CD4-positive, alpha-beta memory T cell (primary cell): ENCODE data around the gene ABCB7. TPM values are rescaled to one million over a fixed set of nuclear protein-coding genes. Genes with fewer than 3 reads are reported as not detected.
"Not testable (repeated sequence)": the region's sequence is repeated elsewhere in the genome, so short reads cannot be mapped to it uniquely, and the experiment has no call there.

Experiments used
- CTCF ChIA-PET: fragments of 350-600 bp; sonication (Branson Sonifier 250); formaldehyde crosslinking; loops from one replicate; lab custom pipeline; 2021; ENCODE audit warnings: inconsistent platforms; ENCODE audit not compliant: partially characterized antibody; lab: Charles Lee
- POLR2A ChIA-PET: fragments of 350-600 bp; sonication (Branson Sonifier 250); formaldehyde crosslinking; loops from one replicate; lab custom pipeline; 2021; ENCODE audit not compliant: partially characterized antibody; lab: Charles Lee
- DNase-seq, 5 donors: peaks; one replicate each; pipeline versions ENCODE4 v3.0.0 to v3.0.0-alpha.2; 2020 to 2022; ENCODE audit warnings: mixed read lengths in 1 of 5
- H3K27ac ChIP-seq: one replicate; pipeline ENCODE4 v1.7.0; 2013; ENCODE audit warnings: low read depth, low read length
- H3K27me3 ChIP-seq: 2 replicates; pipeline ENCODE4 v1.7.0; 2013; ENCODE audit warnings: mild to moderate bottlenecking, low read length, moderate library complexity; ENCODE audit not compliant: insufficient read depth
- H3K36me3 ChIP-seq: 2 replicates; pipeline ENCODE4 v1.7.0; 2013; ENCODE audit warnings: mild to moderate bottlenecking, low read length, moderate library complexity; ENCODE audit not compliant: insufficient read depth
- H3K4me1 ChIP-seq: 2 replicates; pipeline ENCODE4 v1.7.0; 2013; ENCODE audit warnings: mild to moderate bottlenecking, low read length, moderate library complexity; ENCODE audit not compliant: insufficient read depth
- H3K4me3 ChIP-seq, 2 donors: one replicate each; pipeline ENCODE4 v1.7.0; 2013; ENCODE audit warnings: low read length in 2 of 2, mild to moderate bottlenecking in 1 of 2
- H3K9me3 ChIP-seq, 2 donors: one replicate each; pipeline ENCODE4 v1.7.0; 2013; ENCODE audit warnings: low read length in 2 of 2, control low read depth in 1 of 2; ENCODE audit not compliant: control insufficient read depth in 1 of 2
- H3K27ac Mint-ChIP-seq, 7 donors: one replicate each; pipeline ENCODE4 v1.8.0; 2020 to 2021; ENCODE audit warnings: mixed read lengths in 7 of 7, mild to moderate bottlenecking in 6 of 7, inconsistent platforms in 3 of 7, moderate library complexity in 3 of 7
- H3K27me3 Mint-ChIP-seq, 2 donors: one replicate each; pipeline ENCODE4 v1.8.0; 2020 to 2021; ENCODE audit warnings: mixed read lengths in 2 of 2
- H3K36me3 Mint-ChIP-seq, 2 donors: one replicate each; pipeline ENCODE4 v1.8.0; 2020 to 2021; ENCODE audit warnings: mixed read lengths in 2 of 2, inconsistent platforms in 1 of 2, mild to moderate bottlenecking in 1 of 2
- H3K4me1 Mint-ChIP-seq, 4 donors: one replicate each; pipeline ENCODE4 v1.8.0; 2020 to 2021; ENCODE audit warnings: mixed read lengths in 4 of 4, mild to moderate bottlenecking in 1 of 4
- H3K4me3 Mint-ChIP-seq, 8 donors: one replicate each; pipeline ENCODE4 v1.8.0; 2020 to 2021; ENCODE audit warnings: mixed read lengths in 8 of 8, mild to moderate bottlenecking in 7 of 8, moderate library complexity in 6 of 8, inconsistent platforms in 3 of 8
- H3K9me3 Mint-ChIP-seq, 8 donors: one replicate each; pipeline ENCODE4 v1.8.0; 2020 to 2021; ENCODE audit warnings: mixed read lengths in 8 of 8, mild to moderate bottlenecking in 5 of 8, inconsistent platforms in 3 of 8, moderate library complexity in 1 of 8
- intact Hi-C: fragments of 100-400 bp; cut with micrococcal nuclease; formaldehyde crosslinking; loops from one replicate; pipeline ENCODE4 v1.15.1; 2023
- polyA plus RNA-seq, 2 donors: library from polyadenylated mRNA; unstranded; fragments of 300-500 nt; fragmentation: Illumina TruSeq; gene quantifications; one replicate each; pipeline ENCODE4 v1.2.3, GENCODE V29; 2021
- total RNA-seq, 2 experiments: library from RNA; stranded (reverse); gene quantifications; one replicate each; pipeline ENCODE4 v1.2.3, GENCODE V29; 2021

Gene ABCB7
- total and polyA plus RNA-seq, 4 experiments from 2014 or later, result 11.4 to 29.4 (median 22.5) TPM

- intact Hi-C loops, result no loop called here
- ChIA-PET CTCF (no interaction called here), POLR2A (no interaction called here)
- peaks cover 7 to 19% of the 10 kb centered on the region in 2 donors for H3K36me3 Mint-ChIP-seq
- Histone ChIP-seq H3K27ac (no peak overlapping the region), H3K36me3 (no peaks in the 10 kb centered on the region), H3K4me3 (no peak overlapping the region), H3K9me3 (no peaks in the 10 kb centered on the region), H3K4me1 (no peaks in the 10 kb centered on the region), H3K27me3 (no peaks in the 10 kb centered on the region)
- no peak overlapping the region for H3K4me3 Mint-ChIP-seq
- H3K4me1 Mint-ChIP-seq, result no peaks in the 10 kb centered on the region
- DNase-seq, result no peak
- no peaks in the 10 kb centered on the region for H3K9me3 Mint-ChIP-seq
- H3K27me3 Mint-ChIP-seq, result no peaks in the 10 kb centered on the region
- H3K27ac Mint-ChIP-seq, result no peak overlapping the region
These were observed 94.4 kb downstream of the ABCB7 start for GRCh38 chrX:75061701-75062100.

- ChIA-PET POLR2A (no interaction called here), CTCF (no interaction called here)
- DNase-seq, result no peak
- H3K4me3 Mint-ChIP-seq, result no peak overlapping the region
- intact Hi-C loops, result no loop called here
- no peaks in the 10 kb centered on the region for H3K4me1 Mint-ChIP-seq
- no peaks in the 10 kb centered on the region for H3K27me3 ChIP-seq
- no peaks in the 10 kb centered on the region for H3K4me1 ChIP-seq
- no peaks in the 10 kb centered on the region for H3K36me3 ChIP-seq
- H3K36me3 Mint-ChIP-seq, result peaks cover 20 to 29% of the 10 kb centered on the region in 2 donors
- no peaks in the 10 kb centered on the region for H3K9me3 ChIP-seq
- H3K27ac ChIP-seq, result no peak overlapping the region
- no peak overlapping the region for H3K27ac Mint-ChIP-seq
- H3K27me3 Mint-ChIP-seq, result no peaks in the 10 kb centered on the region
- H3K9me3 Mint-ChIP-seq, result peaks cover 0 to 14% (median 3%) of the 10 kb centered on the region in 8 donors
- H3K4me3 ChIP-seq, result no peak overlapping the region
These were observed 105.0 kb downstream of the ABCB7 start for GRCh38 chrX:75051047-75051446.

DNA sequence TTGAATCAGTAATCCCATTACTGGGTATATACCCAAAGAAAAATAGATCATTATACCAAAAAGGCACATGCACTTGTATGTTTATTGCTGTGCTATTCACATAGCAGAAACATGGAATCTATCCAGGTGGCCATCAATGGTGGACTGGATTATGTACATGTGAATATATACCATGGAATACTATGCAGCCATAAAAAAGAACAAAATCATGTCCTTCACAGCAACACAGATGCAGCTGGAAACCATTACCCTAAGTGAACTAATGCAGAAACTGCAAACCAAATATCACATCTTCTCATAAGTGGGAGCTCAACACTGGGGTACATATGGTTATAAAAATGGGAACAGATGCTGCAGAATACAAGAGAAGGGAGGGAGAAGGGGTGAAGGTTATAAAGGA lies 110.7 kb downstream of the ABCB7 start:
- Mint-ChIP-seq H3K27ac (no peak overlapping the region), H3K36me3 (peaks cover 3 to 8% of the 10 kb centered on the region in 2 donors), H3K4me1 (no peaks in the 10 kb centered on the region), H3K27me3 (no peaks in the 10 kb centered on the region), H3K4me3 (no peak overlapping the region), H3K9me3 (peaks cover 0 to 35% (median 14%) of the 10 kb centered on the region in 8 donors)
- no peak overlapping the region for H3K4me3 ChIP-seq
- DNase-seq, result no peak
- H3K27ac ChIP-seq, result no peak overlapping the region
- no peaks in the 10 kb centered on the region for H3K9me3 ChIP-seq
- POLR2A ChIA-PET, result no interaction called here
- H3K36me3 ChIP-seq, result no peaks in the 10 kb centered on the region
- no peaks in the 10 kb centered on the region for H3K4me1 ChIP-seq
- H3K27me3 ChIP-seq, result no peaks in the 10 kb centered on the region
- CTCF ChIA-PET, result no interaction called here
- intact Hi-C loops, result no loop called here

DNA sequence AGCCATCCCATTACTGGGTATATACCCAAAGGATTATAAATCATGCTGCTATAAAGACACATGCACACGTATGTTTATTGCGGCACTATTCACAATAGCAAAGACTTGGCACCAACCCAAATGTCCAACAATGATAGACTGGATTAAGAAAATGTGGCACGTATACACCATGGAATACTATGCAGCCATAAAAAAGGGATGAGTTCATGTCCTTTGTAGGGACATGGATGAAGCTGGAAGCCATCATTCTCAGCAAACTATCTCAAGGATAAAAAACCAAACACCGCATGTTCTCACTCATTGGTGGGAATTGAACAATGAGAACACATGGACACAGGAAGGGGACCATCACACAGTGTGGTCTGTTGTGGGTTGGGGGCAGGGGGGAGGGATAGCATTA lies 111.9 kb downstream of the ABCB7 start:
- H3K27me3 Mint-ChIP-seq, CTCF ChIA-PET, H3K4me3 ChIP-seq, H3K4me1 ChIP-seq, intact Hi-C loops, H3K27ac Mint-ChIP-seq, DNase-seq, H3K4me1 Mint-ChIP-seq, H3K36me3 ChIP-seq, H3K27me3 ChIP-seq, H3K36me3 Mint-ChIP-seq, POLR2A ChIA-PET, H3K9me3 ChIP-seq, H3K4me3 Mint-ChIP-seq, H3K27ac ChIP-seq: not testable (repeated sequence)
- H3K9me3 Mint-ChIP-seq, result peaks cover 0 to 35% (median 14%) of the 10 kb centered on the region in 8 donors

DNA sequence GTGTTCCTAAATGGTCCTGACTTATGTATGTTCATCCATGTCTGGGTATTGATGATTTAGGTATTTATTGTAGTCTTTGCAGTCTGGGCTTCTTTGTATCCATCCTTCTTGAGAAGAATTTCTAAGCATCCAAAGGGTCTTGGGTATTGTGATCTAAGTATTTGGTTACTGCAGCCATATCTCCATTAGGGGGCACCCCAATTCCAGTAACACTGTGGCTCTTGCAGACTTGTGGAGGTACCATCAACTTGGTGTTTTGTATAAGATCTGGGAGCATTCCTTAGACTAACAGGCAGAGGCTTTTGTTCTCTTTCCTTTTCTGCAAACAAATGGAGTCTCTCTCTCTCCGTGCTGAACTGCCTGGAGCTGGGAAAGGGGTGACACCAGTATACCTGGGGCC lies 117.2 kb downstream of the ABCB7 start:
- no peaks in the 10 kb centered on the region for H3K4me1 Mint-ChIP-seq
- no peaks in the 10 kb centered on the region for H3K4me1 ChIP-seq
- H3K9me3 Mint-ChIP-seq, result peaks cover 0 to 34% (median 19%) of the 10 kb centered on the region in 8 donors
- H3K9me3 ChIP-seq, result peaks cover 0 to 3% of the 10 kb centered on the region in 2 donors
- H3K4me3 Mint-ChIP-seq, result no peak overlapping the region
- H3K27me3 Mint-ChIP-seq, result no peaks in the 10 kb centered on the region
- ChIA-PET POLR2A (interaction anchor here (0.6 kb wide), 1 partner anchor 1107 kb away, joined by 3 read pairs; no protein-coding TSS in a partner anchor), CTCF (no interaction called here)
- H3K27ac Mint-ChIP-seq, result no peak overlapping the region
- H3K27ac ChIP-seq, result no peak overlapping the region
- H3K4me3 ChIP-seq, result no peak overlapping the region
- H3K36me3 ChIP-seq, result no peaks in the 10 kb centered on the region
- intact Hi-C loops, result no loop called here
- peak in 3 of 5 donors; percentile 6 to 8 (median 6) for DNase-seq
- H3K27me3 ChIP-seq, result no peaks in the 10 kb centered on the region
- peaks cover 0 to 2% of the 10 kb centered on the region in 2 donors for H3K36me3 Mint-ChIP-seq

Other genes starting within 250 kb of the ABCB7 start
- gene NEXMIF, start 230.8 kb downstream of the ABCB7 start, total RNA-seq, result 1 to 10 TPM; 1.1 to 1.2 TPM
- gene NEXMIF, start 230.8 kb downstream of the ABCB7 start, polyA plus RNA-seq, result under 1 TPM; 0.20 to 0.50 TPM
- 10 to 100 TPM; 22.0 to 23.4 TPM for gene UPRT, start 117.8 kb upstream of the ABCB7 start, total RNA-seq
- 10 to 100 TPM; 17.8 to 34.4 TPM for gene UPRT, start 117.8 kb upstream of the ABCB7 start, polyA plus RNA-seq